Activated CD8-positive, alpha-beta memory T cell treated with anti-CD3 and anti-CD28 coated beads, Interleukin-2, amount 10 ng/mL, durations not matched to agents 7 days and 5 days (primary cell): ENCODE data around the gene HIPK2. TPM values are rescaled to one million over a fixed set of nuclear protein-coding genes. Genes with fewer than 3 reads are reported as not detected.
"Not testable (repeated sequence)": the region's sequence is repeated elsewhere in the genome, so short reads cannot be mapped to it uniquely, and the experiment has no call there.

Source experiments
- ATAC-seq: fragments of 150-1000 bp; cut with Tn5 transposase; one replicate; pipeline ENCODE4 v1.10.0; 2021; ENCODE audit warnings: moderate library complexity
- CTCF ChIA-PET: fragments of 350-600 bp; sonication (Branson Sonifier 250); formaldehyde crosslinking; loops from one replicate; lab custom pipeline; 2021; ENCODE audit warnings: antibody characterized with exemption; lab: Charles Lee
- DNase-seq: peaks from one replicate; pipeline ENCODE4 v3.0.0-alpha.2; 2020
- H3K27ac Mint-ChIP-seq: one replicate; pipeline ENCODE4 v1.8.0; 2021; ENCODE audit warnings: mild to moderate bottlenecking, mixed read lengths
- H3K27me3 Mint-ChIP-seq: one replicate; pipeline ENCODE4 v1.8.0; 2021; ENCODE audit warnings: mixed read lengths
- H3K36me3 Mint-ChIP-seq: one replicate; pipeline ENCODE4 v1.8.0; 2021; ENCODE audit warnings: mild to moderate bottlenecking, mixed read lengths
- H3K4me1 Mint-ChIP-seq: one replicate; pipeline ENCODE4 v1.8.0; 2021; ENCODE audit warnings: mixed read lengths
- H3K4me3 Mint-ChIP-seq: one replicate; pipeline ENCODE4 v1.8.0; 2021; ENCODE audit warnings: mild to moderate bottlenecking, moderate library complexity, mixed read lengths
- H3K9me3 Mint-ChIP-seq: one replicate; pipeline ENCODE4 v1.8.0; 2022; ENCODE audit warnings: low read depth, mixed read lengths
- total RNA-seq, 2 experiments: library from RNA; stranded (reverse); gene quantifications; one replicate each; pipeline ENCODE4 v1.2.3, GENCODE V29; 2021

HIPK2 gene
- total RNA-seq, 2 experiments from 2014 or later, result 20.2 to 21.4 TPM

DNA sequence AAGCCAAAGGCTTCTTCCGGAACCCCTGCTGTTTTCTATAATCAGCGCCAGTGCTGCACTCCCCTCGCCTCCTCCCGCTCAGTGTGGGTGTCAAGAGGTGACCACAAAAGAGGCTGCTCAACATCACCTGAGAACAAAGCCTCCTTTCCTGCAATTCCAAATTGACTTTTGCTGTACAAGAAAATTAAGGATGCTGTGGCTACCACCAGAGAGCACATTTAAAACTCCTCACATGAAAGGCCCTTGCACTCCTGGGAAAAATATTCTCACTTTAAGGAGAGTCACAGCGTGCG, 96.4 kb downstream of the HIPK2 start:
- DNase-seq, result no peak
- peak overlapping the region; percentile 91 for H3K27ac Mint-ChIP-seq
- H3K9me3 Mint-ChIP-seq, result peaks cover 6% of the 10 kb centered on the region
- ATAC-seq, result no peak
- H3K4me1 Mint-ChIP-seq, result peaks cover 61% of the 10 kb centered on the region
- peak overlapping the region; percentile 49 for H3K4me3 Mint-ChIP-seq
- CTCF ChIA-PET, result interaction anchor here (0.8 to 2.3 kb wide), 6 partner anchors 9 to 84 kb away, joined by 3 to 7 read pairs (median 4); no protein-coding TSS in a partner anchor
- H3K36me3 Mint-ChIP-seq, result peaks cover 35% of the 10 kb centered on the region
- no peaks in the 10 kb centered on the region for H3K27me3 Mint-ChIP-seq

DNA sequence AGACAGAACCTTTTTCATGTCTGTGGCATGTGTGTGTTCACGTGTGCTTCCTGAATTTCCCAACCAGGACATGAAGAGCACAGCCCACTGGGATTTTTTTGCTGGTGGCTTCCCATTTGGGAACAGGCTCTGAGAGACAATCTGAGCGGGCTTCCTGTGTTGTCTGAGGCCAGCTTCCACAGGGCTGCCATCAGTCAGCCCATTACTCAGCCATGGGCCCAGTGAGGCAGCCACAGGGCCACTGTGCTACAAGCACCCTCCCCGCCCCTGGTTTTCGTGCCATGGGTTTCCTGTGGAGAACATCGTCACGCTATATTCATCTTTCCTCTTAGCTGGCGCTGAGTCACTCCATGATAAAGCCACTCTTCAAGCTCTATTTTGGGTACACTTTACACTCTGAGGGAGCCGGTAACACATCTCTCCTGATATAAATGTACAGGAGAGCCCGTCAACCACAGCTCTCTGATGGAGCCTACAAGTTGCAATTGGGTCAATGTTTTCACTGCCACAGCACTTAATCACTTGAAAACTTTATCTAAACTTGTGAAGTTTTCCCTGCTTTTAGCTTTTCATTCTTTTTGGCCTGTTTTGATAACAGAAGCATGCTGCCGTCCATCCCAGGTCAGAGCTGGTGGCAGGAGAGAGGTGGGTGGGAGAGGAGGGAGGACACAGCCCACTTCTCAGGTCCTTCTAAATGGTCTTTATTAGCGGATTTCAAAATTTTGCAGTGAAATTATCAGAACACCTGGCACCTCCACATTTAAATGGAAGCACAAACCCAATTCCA, 96.9 kb downstream of the HIPK2 start:
- Mint-ChIP-seq H3K9me3 (peaks cover 3% of the 10 kb centered on the region), H3K27me3 (no peaks in the 10 kb centered on the region), H3K4me1 (peaks cover 66% of the 10 kb centered on the region), H3K27ac (peak overlapping the region; percentile 91), H3K4me3 (peak overlapping the region; percentile 49), H3K36me3 (peaks cover 32% of the 10 kb centered on the region)
- peak; percentile 91 for DNase-seq
- ATAC-seq, result peak; percentile 81
- CTCF ChIA-PET, result interaction anchor here (0.8 to 2.3 kb wide), 6 partner anchors 8 to 84 kb away, joined by 3 to 7 read pairs (median 4); no protein-coding TSS in a partner anchor

DNA sequence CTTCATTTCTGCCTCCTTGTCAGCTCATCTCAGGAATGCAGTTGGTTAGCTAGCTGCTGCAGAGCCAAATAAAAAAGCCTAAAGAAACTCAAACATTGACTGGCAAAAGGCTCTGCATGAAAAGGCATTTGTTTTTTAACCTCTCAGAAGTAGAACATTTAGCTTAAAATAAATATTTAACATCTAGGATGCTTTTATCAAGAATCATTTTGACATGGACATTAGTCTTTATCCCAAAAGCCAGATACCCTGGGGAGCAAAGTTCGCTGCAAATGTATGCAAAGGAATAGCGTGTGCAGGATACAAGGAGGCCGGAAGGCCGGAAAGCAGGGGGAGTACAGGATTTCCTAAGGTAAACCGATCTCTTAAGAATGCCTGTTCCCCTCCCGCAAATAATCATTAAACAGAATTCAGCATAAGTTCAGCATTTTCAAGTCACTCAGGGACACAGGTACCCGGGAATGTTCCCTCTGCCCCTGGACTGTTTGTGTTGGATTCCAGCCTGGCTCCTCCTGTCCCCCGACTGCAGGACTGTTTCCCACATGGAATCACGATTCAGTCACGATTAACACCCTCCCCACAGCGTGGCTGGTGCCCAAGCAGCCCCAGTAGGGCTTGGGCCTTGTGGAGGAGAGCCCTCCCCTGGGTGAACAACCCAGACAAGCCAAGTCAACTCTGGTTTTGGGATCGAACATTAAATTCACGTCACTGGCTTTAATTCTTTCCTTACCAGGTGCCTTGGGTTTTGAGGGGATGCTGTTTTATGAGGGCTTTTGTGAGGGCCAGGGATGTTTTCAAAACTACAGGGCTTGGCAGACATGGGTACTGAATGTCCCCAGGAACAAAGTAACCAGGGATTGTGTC, 97.8 kb downstream of the HIPK2 start:
- DNase-seq, result no peak
- Mint-ChIP-seq H3K27ac (peak overlapping the region; percentile 91), H3K4me3 (no peak overlapping the region), H3K4me1 (peaks cover 72% of the 10 kb centered on the region), H3K27me3 (no peaks in the 10 kb centered on the region), H3K36me3 (peaks cover 27% of the 10 kb centered on the region), H3K9me3 (no peaks in the 10 kb centered on the region)
- ATAC-seq, result no peak
- CTCF ChIA-PET, result interaction anchor here (0.9 to 2.3 kb wide), 3 partner anchors 7 to 34 kb away, joined by 3 to 7 read pairs (median 3); no protein-coding TSS in a partner anchor

DNA sequence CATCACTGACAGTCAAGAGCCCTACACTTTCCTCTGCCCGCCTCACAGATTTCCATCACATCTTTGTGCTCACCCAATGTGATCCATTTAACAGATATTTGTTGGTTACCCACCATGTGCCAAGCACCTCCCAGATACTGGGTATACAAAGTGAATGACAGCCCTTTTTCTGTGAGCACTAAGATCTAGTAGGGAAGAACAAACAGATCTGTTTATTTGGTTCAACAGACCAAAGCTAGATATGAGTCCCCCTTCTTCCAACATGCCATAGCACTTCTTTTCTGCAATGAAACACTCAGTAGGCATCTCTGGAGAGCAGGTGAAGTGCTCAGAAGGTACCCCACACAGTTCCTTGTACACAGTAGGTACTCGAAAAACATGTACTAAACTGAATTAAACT, 101.4 kb downstream of the HIPK2 start:
- ATAC-seq (no peak), DNase-seq (no peak)
- CTCF ChIA-PET, result interaction anchor here (0.7 to 1.3 kb wide), 2 partner anchors 29 to 30 kb away, joined by 3 read pairs; no protein-coding TSS in a partner anchor
- Mint-ChIP-seq H3K27me3 (no peaks in the 10 kb centered on the region), H3K4me3 (no peak overlapping the region), H3K27ac (no peak overlapping the region), H3K9me3 (no peaks in the 10 kb centered on the region), H3K36me3 (peaks cover 27% of the 10 kb centered on the region), H3K4me1 (peaks cover 61% of the 10 kb centered on the region)

DNA sequence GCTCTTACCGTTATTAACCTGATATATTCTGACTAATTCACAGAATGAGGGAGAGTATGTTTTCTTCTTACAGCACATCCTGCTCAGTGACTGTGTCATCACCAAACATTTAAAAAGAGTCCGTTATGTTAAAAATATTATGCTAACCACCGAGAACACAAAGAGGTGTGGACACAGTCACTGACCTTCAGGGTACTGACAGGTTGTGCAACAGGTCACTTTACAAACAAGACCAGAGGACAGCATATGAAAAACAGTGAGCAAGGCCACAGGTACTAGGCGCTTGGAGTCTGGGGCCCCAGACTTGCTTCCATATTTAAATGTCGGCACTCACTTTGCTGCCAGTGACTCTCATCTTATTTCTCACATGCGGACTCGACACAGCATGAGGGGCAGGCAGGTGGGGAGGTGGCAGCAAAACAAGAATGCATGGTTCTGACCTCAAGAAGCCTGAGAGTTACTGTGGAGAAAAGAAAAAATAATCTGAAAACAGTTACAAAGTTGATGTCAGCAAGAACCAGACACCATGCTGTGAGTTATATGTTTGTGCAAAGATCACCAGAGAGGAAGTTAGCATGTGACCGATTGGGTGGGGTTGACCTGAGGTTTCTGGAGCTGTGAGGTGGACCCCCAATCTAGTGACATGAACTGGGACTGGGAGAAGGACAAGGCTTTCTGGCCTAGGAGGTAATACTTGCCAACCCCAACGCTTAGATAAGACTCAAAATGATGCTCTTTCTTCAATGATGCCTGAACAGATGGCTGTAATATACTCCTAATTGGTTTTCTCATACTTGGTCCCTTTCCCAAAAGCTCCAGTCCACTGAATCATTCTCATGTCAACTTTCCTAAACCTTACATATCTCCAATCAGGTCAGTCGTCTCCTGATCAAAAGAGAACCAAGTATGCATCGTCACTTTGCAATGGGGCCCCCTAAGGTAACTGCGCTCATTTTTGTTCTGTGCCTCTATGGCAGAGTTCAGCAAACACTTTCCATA, 102.4 kb downstream of the HIPK2 start:
- no peaks in the 10 kb centered on the region for H3K27me3 Mint-ChIP-seq
- no peaks in the 10 kb centered on the region for H3K9me3 Mint-ChIP-seq
- H3K4me1 Mint-ChIP-seq, result peaks cover 52% of the 10 kb centered on the region
- ATAC-seq (no peak), DNase-seq (no peak)
- CTCF ChIA-PET, result interaction anchor here (0.7 to 2.0 kb wide), 4 partner anchors 12 to 29 kb away, joined by 3 to 7 read pairs (median 3); no protein-coding TSS in a partner anchor
- no peak overlapping the region for H3K4me3 Mint-ChIP-seq
- peak overlapping the region; percentile 73 for H3K27ac Mint-ChIP-seq
- H3K36me3 Mint-ChIP-seq, result peaks cover 27% of the 10 kb centered on the region

DNA sequence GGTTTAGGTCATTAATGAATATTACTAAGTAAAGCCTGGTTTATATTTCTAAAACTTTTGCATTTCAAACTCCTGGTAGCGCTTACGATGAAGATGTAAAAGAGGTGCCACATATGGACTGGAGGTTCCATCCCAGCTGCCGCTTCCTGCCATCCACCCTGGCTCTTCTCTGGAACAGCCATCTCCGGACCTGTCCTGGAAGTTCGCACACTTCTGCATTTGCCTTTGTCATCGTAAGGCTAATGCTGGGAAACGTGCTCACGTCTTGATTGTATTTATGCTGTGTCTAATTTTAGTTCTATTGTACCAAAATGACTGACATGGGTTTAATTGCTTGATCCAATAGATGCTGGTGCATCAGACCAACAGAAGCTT, 103.1 kb downstream of the HIPK2 start:
- no peaks in the 10 kb centered on the region for H3K27me3 Mint-ChIP-seq
- peaks cover 49% of the 10 kb centered on the region for H3K4me1 Mint-ChIP-seq
- no peak overlapping the region for H3K4me3 Mint-ChIP-seq
- ATAC-seq, result no peak
- peaks cover 27% of the 10 kb centered on the region for H3K36me3 Mint-ChIP-seq
- H3K9me3 Mint-ChIP-seq, result no peaks in the 10 kb centered on the region
- H3K27ac Mint-ChIP-seq, result peak overlapping the region; percentile 73
- CTCF ChIA-PET, result interaction anchor here (1.0 to 2.0 kb wide), 3 partner anchors 13 to 93 kb away, joined by 3 to 7 read pairs (median 3); no protein-coding TSS in a partner anchor
- no peak for DNase-seq

DNA sequence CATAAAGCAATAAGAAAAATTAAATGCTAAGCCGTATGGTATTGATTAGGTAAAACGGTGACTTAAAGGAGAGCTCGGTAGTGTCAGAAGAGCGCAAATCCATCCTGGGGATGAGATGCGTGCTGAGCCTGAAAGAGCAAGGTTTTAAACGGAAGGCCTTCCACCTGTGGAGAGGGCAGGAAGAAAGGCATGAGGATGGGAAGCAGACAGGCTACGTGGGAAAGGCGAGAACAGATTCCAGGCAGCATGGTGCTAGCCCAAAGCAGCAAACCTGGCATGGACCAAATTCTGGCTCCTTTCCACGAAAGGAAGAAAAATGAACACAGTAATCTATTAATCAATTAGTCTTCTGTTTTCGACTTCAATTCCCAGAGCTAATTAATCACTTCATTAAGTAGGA, 103.5 kb downstream of the HIPK2 start:
- no peaks in the 10 kb centered on the region for H3K27me3 Mint-ChIP-seq
- CTCF ChIA-PET, result interaction anchor here (1.0 to 2.0 kb wide), 3 partner anchors 13 to 94 kb away, joined by 3 to 7 read pairs (median 3); no protein-coding TSS in a partner anchor
- ATAC-seq (no peak), DNase-seq (no peak)
- peaks cover 26% of the 10 kb centered on the region for H3K36me3 Mint-ChIP-seq
- no peak overlapping the region for H3K27ac Mint-ChIP-seq
- no peaks in the 10 kb centered on the region for H3K9me3 Mint-ChIP-seq
- H3K4me1 Mint-ChIP-seq, result peaks cover 50% of the 10 kb centered on the region
- no peak overlapping the region for H3K4me3 Mint-ChIP-seq

DNA sequence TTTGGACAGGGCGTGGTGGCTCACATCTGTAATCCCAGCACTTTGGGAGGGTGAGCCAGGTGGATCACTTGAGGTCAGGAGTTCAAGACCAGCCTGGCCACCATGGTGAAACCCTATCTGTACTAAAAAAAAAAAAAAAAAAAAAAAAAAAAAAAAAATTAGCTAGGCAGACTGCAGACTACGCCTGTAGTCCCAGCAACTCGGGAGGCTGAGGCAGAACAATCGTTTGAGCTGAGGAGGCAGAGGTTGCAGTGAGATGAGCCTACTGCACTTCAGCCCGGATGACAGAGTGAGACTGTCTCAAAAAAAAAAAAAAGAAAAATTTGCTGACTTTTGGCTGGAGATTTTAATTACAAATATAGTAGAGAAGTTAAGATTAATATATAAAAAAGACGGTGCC, 104.0 kb downstream of the HIPK2 start:
- no peaks in the 10 kb centered on the region for H3K27me3 Mint-ChIP-seq
- CTCF ChIA-PET, result interaction anchor here (1.1 to 2.4 kb wide), 5 partner anchors 8 to 94 kb away, joined by 3 to 7 read pairs (median 6); no protein-coding TSS in a partner anchor
- no peaks in the 10 kb centered on the region for H3K9me3 Mint-ChIP-seq
- H3K4me1 Mint-ChIP-seq, result peaks cover 54% of the 10 kb centered on the region
- no peak overlapping the region for H3K27ac Mint-ChIP-seq
- ATAC-seq (no peak), DNase-seq (no peak)
- H3K4me3 Mint-ChIP-seq, result no peak overlapping the region
- peaks cover 21% of the 10 kb centered on the region for H3K36me3 Mint-ChIP-seq

DNA sequence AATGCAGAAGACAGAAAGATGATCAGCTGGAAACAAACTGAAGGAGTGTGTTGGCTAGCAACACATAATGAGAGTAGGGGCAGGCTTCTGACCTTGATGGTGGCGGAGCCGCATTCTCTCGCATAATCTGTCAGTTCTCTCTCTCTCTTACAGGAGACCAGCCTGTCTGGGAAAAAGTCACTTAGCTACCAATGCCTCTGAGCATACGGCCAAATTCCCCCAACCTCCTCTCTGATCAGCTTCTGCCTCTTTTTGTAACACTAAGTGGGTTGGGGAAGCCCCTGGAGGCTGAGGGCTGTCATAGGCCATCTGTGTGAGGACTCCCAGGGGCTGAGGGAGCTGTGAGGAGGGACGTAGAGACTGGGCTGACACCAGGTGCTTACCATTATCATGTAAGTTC, 104.6 kb downstream of the HIPK2 start:
- Mint-ChIP-seq H3K4me3 (peak overlapping the region; percentile 48), H3K4me1 (peaks cover 54% of the 10 kb centered on the region), H3K36me3 (peaks cover 21% of the 10 kb centered on the region), H3K9me3 (no peaks in the 10 kb centered on the region), H3K27me3 (no peaks in the 10 kb centered on the region), H3K27ac (peak overlapping the region; percentile 76)
- DNase-seq (peak; percentile 57), ATAC-seq (peak; percentile 71)
- CTCF ChIA-PET, result interaction anchor here (1.2 to 2.4 kb wide), 5 partner anchors 8 to 28 kb away, joined by 3 to 7 read pairs (median 6); no protein-coding TSS in a partner anchor

DNA sequence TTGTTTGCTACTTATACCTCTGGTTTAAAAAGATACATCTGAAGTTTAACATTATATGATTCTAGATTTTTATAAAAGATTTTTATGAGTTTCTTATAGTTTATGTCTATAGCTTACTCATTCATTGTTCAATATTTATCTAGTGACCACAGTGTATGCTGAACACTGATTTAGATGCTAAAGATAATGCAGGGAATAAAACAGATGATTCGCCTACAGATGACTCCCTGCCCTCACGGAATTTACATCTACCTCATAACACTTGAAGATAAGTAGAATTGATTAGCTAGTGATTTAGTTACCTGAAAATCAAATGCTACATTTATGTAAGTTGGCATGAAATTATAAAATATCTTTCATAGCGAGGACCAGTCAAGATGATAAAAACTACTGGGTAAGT, 105.8 kb downstream of the HIPK2 start:
- Mint-ChIP-seq H3K27ac (no peak overlapping the region), H3K27me3 (no peaks in the 10 kb centered on the region), H3K9me3 (no peaks in the 10 kb centered on the region), H3K4me1 (peaks cover 49% of the 10 kb centered on the region), H3K36me3 (peaks cover 14% of the 10 kb centered on the region), H3K4me3 (no peak overlapping the region)
- CTCF ChIA-PET, result interaction anchor here (1.5 to 2.4 kb wide), 3 partner anchors 9 to 28 kb away, joined by 3 to 7 read pairs (median 6); no protein-coding TSS in a partner anchor
- no peak for DNase-seq
- no peak for ATAC-seq

DNA sequence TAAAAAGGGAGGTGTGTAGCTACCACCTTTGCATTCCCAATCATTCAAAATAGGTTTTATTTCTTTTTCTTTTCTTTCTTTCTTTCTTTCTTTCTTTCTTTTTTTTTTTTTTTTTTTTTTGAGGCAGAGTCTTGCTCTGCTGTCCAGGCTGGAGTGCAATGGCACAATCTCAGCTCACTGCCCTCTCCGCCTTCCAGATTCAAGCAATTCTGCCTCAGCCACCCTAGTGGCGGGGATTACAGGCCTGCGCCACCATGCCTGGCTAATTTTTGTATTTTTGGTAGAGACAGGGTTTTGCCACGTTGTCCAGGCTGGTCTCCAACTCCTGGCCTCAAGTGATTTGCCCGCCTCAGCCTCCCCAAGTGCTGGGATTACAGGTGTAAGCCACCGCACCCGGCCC, 107.1 kb downstream of the HIPK2 start:
- DNase-seq, H3K27me3 Mint-ChIP-seq, H3K27ac Mint-ChIP-seq, ATAC-seq, H3K4me3 Mint-ChIP-seq, H3K9me3 Mint-ChIP-seq: not testable (repeated sequence)
- Mint-ChIP-seq H3K36me3 (peaks cover 13% of the 10 kb centered on the region), H3K4me1 (peaks cover 41% of the 10 kb centered on the region)
- CTCF ChIA-PET, result interaction anchor here (1.5 kb wide), 2 partner anchors 10 to 25 kb away, joined by 3 to 7 read pairs; no protein-coding TSS in a partner anchor
